GM23338 (cell line): Measurements from ENCODE around the gene C1QTNF8. TPM values are rescaled to one million over a fixed set of nuclear protein-coding genes. Genes with fewer than 3 reads are reported as not detected.
A peak's percentile ranks its signal among the peaks of the same experiment; 100 is the strongest.

ENCODE experiments used
- ATAC-seq: fragments of 200-7000 bp; cut with Tn5 transposase; 3 replicates; pipeline ENCODE4 v1.9.1; 2020
- DNase-seq: peaks from one replicate; pipeline ENCODE4 v3.0.0-alpha.2; 2015; ENCODE audit warnings: low spot score
- H2AFZ ChIP-seq: fragments of 200-600 bp; sonication (generic); 2 replicates; pipeline ENCODE4 v1.8.0; 2016; ENCODE audit warnings: antibody characterized with exemption, mild to moderate bottlenecking, moderate library complexity
- H3F3A ChIP-seq: fragments of 200-600 bp; sonication (generic); replicated peaks from 2 replicates; pipeline ENCODE4 v1.8.0; 2017; ENCODE audit warnings: antibody characterized with exemption, mixed run types, low read depth
- H3K27ac ChIP-seq: fragments of 200-600 bp; sonication (generic); 2 replicates; pipeline ENCODE4 v1.6.1; 2016; ENCODE audit warnings: low read depth
- H3K27me3 ChIP-seq: fragments of 200-600 bp; sonication (generic); 2 replicates; pipeline ENCODE4 v1.8.0; 2016; ENCODE audit warnings: mild to moderate bottlenecking, mixed run types, moderate library complexity; ENCODE audit not compliant: insufficient read depth
- H3K36me3 ChIP-seq: fragments of 200-600 bp; sonication (generic); 2 replicates; pipeline ENCODE4 v1.8.0; 2016; ENCODE audit warnings: mild to moderate bottlenecking; ENCODE audit not compliant: insufficient read depth
- H3K4me1 ChIP-seq: fragments of 200-600 bp; sonication (generic); 2 replicates; pipeline ENCODE4 v1.8.0; 2016; ENCODE audit warnings: mild to moderate bottlenecking, moderate library complexity; ENCODE audit not compliant: insufficient read depth
- H3K4me2 ChIP-seq: fragments of 200-600 bp; sonication (generic); 2 replicates; pipeline ENCODE4 v1.7.1; 2017; ENCODE audit warnings: mixed run types
- H3K4me3 ChIP-seq: fragments of 200-600 bp; sonication (generic); 2 replicates; pipeline ENCODE4 v1.6.1; 2016; ENCODE audit warnings: mixed run types
- H3K79me2 ChIP-seq: fragments of 200-600 bp; sonication (generic); replicated peaks from 2 replicates; pipeline ENCODE4 v1.8.0; 2017; ENCODE audit warnings: mild to moderate bottlenecking; ENCODE audit not compliant: insufficient read depth
- H3K9me2 ChIP-seq: fragments of 200-600 bp; sonication (generic); 2 replicates; pipeline ENCODE4 v1.8.0; 2017; ENCODE audit not compliant: insufficient read depth
- H4K20me1 ChIP-seq: fragments of 200-600 bp; sonication (generic); replicated peaks from 2 replicates; pipeline ENCODE4 v1.8.0; 2017; ENCODE audit warnings: mild to moderate bottlenecking; ENCODE audit not compliant: insufficient read depth
- H3K27ac Mint-ChIP-seq: 2 replicates; pipeline ENCODE4 v1.8.0; 2020; ENCODE audit warnings: inconsistent platforms, mild to moderate bottlenecking, moderate library complexity, mixed read lengths
- H3K27me3 Mint-ChIP-seq: 3 replicates; pipeline ENCODE4 v1.8.0; 2022; ENCODE audit warnings: low read depth, mild to moderate bottlenecking, moderate library complexity, mixed read lengths, inconsistent platforms; ENCODE audit not compliant: insufficient read depth, poor library complexity
- H3K36me3 Mint-ChIP-seq: 3 replicates; pipeline ENCODE4 v1.8.0; 2021; ENCODE audit warnings: low read depth, mild to moderate bottlenecking, inconsistent platforms, moderate library complexity, mixed read lengths
- H3K4me1 Mint-ChIP-seq: 3 replicates; pipeline ENCODE4 v1.8.0; 2020; ENCODE audit warnings: mild to moderate bottlenecking, inconsistent platforms, mixed read lengths
- H3K4me3 Mint-ChIP-seq: 3 replicates; pipeline ENCODE4 v1.8.0; 2021; ENCODE audit warnings: moderate library complexity, mild to moderate bottlenecking, inconsistent platforms, mixed read lengths
- H3K9me3 Mint-ChIP-seq: 3 replicates; pipeline ENCODE4 v1.8.0; 2020; ENCODE audit warnings: moderate library complexity, mild to moderate bottlenecking, inconsistent platforms, mixed read lengths
- CREB1 ChIP-seq: fragments of 250-450 bp; sonication (Bioruptor Pico); IDR thresholded peaks from 2 replicates; pipeline ENCODE4 v1.5.0; 2020; ENCODE audit warnings: low read depth, mild to moderate bottlenecking, moderate library complexity
- EZH2phosphoT487 ChIP-seq: fragments of 200-600 bp; sonication (generic); IDR thresholded peaks from one replicate; pipeline ENCODE4 v1.8.1; 2018; ENCODE audit warnings: antibody characterized with exemption; ENCODE audit not compliant: unreplicated experiment
- JUNB ChIP-seq: IDR thresholded peaks from one replicate; pipeline ENCODE4 v1.6.1; 2016; ENCODE audit warnings: antibody characterized with exemption; ENCODE audit not compliant: unreplicated experiment
- NANOG ChIP-seq: IDR thresholded peaks from 2 replicates; pipeline ENCODE4 v1.6.1; 2016; ENCODE audit warnings: antibody characterized with exemption, borderline replicate concordance
- POLR2AphosphoS5 ChIP-seq: IDR thresholded peaks from 2 replicates; pipeline ENCODE4 v1.6.1; 2016; ENCODE audit warnings: antibody characterized with exemption, low read depth
- STAT1 ChIP-seq: IDR thresholded peaks from one replicate; pipeline ENCODE4 v1.6.1; 2016; ENCODE audit warnings: antibody characterized with exemption; ENCODE audit not compliant: unreplicated experiment
- ZNF114 ChIP-seq: fragments of 250-450 bp; sonication (Bioruptor Pico); IDR thresholded peaks from 2 replicates; pipeline ENCODE4 v1.5.0; 2020; ENCODE audit warnings: mild to moderate bottlenecking, moderate library complexity
- ZNF331 ChIP-seq: fragments of 250-450 bp; sonication (Bioruptor Pico); IDR thresholded peaks from 2 replicates; pipeline ENCODE4 v1.5.0; 2020; ENCODE audit warnings: low read depth, mild to moderate bottlenecking, moderate library complexity
- polyA plus RNA-seq: library from polyadenylated mRNA; unstranded; fragments of >200 nt; fragmentation: Nextera tagmentation; extraction: Ambion mirVana; gene quantifications from 2 replicates; pipeline ENCODE4 v1.2.1, GENCODE V29; 2016
- total RNA-seq: library from RNA; depleted of rRNA; stranded (reverse); fragments of >200 nt; shearing (Covaris generic); gene quantifications from 2 replicates; pipeline ENCODE4 v1.2.3, GENCODE V29; 2014
- TF ChIP-seq, protein P1 (sequence below): fragments of 250-450 bp; sonication (Bioruptor Pico); IDR thresholded peaks from 2 replicates; pipeline ENCODE4 v1.5.0; 2020; ENCODE audit warnings: mild to moderate bottlenecking, moderate library complexity
- TF ChIP-seq, protein P2 (sequence below), 2 experiments: fragments of 200-600 bp in 1 of 2; sonication (generic) in 1 of 2; conservative IDR thresholded peaks; 2 replicates each; pipeline versions ENCODE4 v1.5.1 to v1.6.1; 2016 to 2017; ENCODE audit warnings: antibody characterized with exemption in 2 of 2, low read depth in 2 of 2, mild to moderate bottlenecking in 2 of 2, moderate library complexity in 1 of 2

C1QTNF8 gene
- total and polyA plus RNA-seq, 2 experiments from 2014 or later: not detected

DNA sequence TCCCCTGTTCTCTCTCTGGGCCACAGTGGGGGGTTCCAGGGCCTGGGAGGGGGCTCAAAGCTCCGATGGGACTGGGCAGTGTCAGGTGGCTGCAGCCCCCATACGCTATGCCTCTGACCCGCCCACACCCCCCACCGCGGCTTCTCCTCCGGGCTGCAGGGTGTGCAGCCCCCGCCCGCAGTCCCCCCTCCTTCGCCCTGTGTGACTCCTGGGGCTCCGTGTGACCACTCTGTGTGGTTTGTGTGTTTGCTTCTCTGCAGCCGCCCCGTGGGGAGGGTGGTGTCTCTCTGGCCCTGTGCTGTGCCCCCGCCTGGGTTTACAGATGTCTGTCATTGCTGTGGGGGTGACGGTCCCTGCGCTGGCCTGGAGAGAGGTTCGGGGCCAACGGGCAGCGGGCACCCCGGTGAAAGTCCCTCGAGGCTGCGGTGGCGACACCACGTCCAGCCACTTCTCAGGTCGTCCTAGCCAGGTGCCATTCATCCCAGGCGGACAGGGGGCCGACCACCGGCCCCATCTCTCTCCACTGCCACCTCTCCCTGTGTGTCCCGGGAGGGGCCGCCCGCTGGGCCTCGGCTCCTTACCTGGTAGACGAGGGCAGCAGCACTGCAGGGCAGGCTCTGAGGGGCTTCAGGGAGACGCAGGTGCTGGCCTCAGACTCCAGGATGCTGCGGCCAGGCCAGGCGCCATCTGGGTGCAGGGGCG, 18.0 kb downstream of the C1QTNF8 start:
- Histone ChIP-seq H3K36me3 (no peaks in the 10 kb centered on the region), H2AFZ (no peak overlapping the region), H3K79me2 (no peaks in the 10 kb centered on the region), H3K27ac (no peak overlapping the region), H3K4me2 (no peak overlapping the region), H4K20me1 (no peaks in the 10 kb centered on the region), H3F3A (no peaks in the 10 kb centered on the region), H3K4me1 (no peaks in the 10 kb centered on the region), H3K27me3 (no peaks in the 10 kb centered on the region), H3K4me3 (no peak overlapping the region), H3K9me2 (no peaks in the 10 kb centered on the region)
- Mint-ChIP-seq H3K9me3 (no peaks in the 10 kb centered on the region), H3K27me3 (peaks cover 6% of the 10 kb centered on the region), H3K4me3 (no peak overlapping the region), H3K27ac (no peak overlapping the region), H3K36me3 (no peaks in the 10 kb centered on the region), H3K4me1 (peaks cover 6% of the 10 kb centered on the region; the same call in 2 of the 3 replicates)
- DNase-seq: no peak
- TF ChIP-seq CREB1 (CRISPR knock-in tag) (no peak), EZH2phosphoT487 (no peak)
- ATAC-seq: no peak

DNA sequence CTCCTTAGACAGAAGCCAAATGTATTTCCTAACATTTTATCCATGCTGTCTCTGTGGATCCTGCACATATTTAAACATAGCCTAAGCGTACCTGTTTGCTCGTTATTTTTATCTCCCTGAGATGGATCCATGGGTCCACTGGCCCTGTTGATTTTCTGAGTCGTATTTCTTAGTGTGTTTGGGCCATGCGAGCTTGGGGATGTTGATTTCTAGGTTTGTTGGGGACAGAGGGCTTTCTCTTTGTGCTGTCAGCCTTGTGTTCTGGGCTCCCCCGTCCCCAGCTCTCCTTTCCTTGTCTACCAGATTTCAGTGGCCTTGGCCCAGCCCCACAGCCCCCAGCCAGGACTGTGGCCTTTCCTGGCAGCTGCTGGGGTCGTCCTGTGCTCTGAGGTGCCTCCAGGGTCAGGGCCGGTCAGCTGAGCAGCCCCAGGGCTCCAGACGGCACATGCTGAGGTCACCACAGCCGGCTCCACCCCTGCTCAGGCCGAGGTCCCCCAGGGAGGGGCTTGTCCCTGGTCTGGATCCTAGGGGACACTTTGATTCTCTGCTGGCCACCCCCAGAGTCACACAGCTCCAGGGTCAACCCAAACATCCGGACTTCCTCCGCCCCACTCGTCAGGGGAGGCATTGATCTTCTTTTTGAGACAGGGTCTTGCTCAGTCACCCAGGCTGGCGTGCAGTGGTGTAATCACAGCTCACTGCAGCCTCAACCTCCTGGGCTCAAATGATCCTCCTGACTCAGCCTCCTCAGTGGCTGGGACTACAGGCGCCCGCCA, 19.1 kb downstream of the C1QTNF8 start:
- Mint-ChIP-seq H3K4me3 (peak overlapping the region; percentile 20; the same call in 1 of the 3 replicates), H3K27me3 (peaks cover 8% of the 10 kb centered on the region), H3K4me1 (peaks cover 8% of the 10 kb centered on the region; the same call in 2 of the 3 replicates), H3K36me3 (no peaks in the 10 kb centered on the region), H3K9me3 (no peaks in the 10 kb centered on the region), H3K27ac (no peak overlapping the region)
- Histone ChIP-seq H3F3A (no peaks in the 10 kb centered on the region), H2AFZ (no peak overlapping the region), H3K9me2 (no peaks in the 10 kb centered on the region), H3K27me3 (no peaks in the 10 kb centered on the region; the same call in 1 of the 2 replicates), H3K79me2 (no peaks in the 10 kb centered on the region), H3K4me2 (no peak overlapping the region), H3K4me3 (no peak overlapping the region), H3K36me3 (no peaks in the 10 kb centered on the region), H3K27ac (no peak overlapping the region), H3K4me1 (peaks cover 4% of the 10 kb centered on the region; the same call in 1 of the 2 replicates), H4K20me1 (no peaks in the 10 kb centered on the region)
- ATAC-seq (no peak), DNase-seq (no peak)
- TF ChIP-seq EZH2phosphoT487: no peak
- no peak for TF ChIP-seq JUNB
- TF ChIP-seq POLR2AphosphoS5: no peak
- TF ChIP-seq ZNF114 (CRISPR knock-in tag): no peak
- TF ChIP-seq STAT1: no peak
- TF ChIP-seq, protein P1, sequence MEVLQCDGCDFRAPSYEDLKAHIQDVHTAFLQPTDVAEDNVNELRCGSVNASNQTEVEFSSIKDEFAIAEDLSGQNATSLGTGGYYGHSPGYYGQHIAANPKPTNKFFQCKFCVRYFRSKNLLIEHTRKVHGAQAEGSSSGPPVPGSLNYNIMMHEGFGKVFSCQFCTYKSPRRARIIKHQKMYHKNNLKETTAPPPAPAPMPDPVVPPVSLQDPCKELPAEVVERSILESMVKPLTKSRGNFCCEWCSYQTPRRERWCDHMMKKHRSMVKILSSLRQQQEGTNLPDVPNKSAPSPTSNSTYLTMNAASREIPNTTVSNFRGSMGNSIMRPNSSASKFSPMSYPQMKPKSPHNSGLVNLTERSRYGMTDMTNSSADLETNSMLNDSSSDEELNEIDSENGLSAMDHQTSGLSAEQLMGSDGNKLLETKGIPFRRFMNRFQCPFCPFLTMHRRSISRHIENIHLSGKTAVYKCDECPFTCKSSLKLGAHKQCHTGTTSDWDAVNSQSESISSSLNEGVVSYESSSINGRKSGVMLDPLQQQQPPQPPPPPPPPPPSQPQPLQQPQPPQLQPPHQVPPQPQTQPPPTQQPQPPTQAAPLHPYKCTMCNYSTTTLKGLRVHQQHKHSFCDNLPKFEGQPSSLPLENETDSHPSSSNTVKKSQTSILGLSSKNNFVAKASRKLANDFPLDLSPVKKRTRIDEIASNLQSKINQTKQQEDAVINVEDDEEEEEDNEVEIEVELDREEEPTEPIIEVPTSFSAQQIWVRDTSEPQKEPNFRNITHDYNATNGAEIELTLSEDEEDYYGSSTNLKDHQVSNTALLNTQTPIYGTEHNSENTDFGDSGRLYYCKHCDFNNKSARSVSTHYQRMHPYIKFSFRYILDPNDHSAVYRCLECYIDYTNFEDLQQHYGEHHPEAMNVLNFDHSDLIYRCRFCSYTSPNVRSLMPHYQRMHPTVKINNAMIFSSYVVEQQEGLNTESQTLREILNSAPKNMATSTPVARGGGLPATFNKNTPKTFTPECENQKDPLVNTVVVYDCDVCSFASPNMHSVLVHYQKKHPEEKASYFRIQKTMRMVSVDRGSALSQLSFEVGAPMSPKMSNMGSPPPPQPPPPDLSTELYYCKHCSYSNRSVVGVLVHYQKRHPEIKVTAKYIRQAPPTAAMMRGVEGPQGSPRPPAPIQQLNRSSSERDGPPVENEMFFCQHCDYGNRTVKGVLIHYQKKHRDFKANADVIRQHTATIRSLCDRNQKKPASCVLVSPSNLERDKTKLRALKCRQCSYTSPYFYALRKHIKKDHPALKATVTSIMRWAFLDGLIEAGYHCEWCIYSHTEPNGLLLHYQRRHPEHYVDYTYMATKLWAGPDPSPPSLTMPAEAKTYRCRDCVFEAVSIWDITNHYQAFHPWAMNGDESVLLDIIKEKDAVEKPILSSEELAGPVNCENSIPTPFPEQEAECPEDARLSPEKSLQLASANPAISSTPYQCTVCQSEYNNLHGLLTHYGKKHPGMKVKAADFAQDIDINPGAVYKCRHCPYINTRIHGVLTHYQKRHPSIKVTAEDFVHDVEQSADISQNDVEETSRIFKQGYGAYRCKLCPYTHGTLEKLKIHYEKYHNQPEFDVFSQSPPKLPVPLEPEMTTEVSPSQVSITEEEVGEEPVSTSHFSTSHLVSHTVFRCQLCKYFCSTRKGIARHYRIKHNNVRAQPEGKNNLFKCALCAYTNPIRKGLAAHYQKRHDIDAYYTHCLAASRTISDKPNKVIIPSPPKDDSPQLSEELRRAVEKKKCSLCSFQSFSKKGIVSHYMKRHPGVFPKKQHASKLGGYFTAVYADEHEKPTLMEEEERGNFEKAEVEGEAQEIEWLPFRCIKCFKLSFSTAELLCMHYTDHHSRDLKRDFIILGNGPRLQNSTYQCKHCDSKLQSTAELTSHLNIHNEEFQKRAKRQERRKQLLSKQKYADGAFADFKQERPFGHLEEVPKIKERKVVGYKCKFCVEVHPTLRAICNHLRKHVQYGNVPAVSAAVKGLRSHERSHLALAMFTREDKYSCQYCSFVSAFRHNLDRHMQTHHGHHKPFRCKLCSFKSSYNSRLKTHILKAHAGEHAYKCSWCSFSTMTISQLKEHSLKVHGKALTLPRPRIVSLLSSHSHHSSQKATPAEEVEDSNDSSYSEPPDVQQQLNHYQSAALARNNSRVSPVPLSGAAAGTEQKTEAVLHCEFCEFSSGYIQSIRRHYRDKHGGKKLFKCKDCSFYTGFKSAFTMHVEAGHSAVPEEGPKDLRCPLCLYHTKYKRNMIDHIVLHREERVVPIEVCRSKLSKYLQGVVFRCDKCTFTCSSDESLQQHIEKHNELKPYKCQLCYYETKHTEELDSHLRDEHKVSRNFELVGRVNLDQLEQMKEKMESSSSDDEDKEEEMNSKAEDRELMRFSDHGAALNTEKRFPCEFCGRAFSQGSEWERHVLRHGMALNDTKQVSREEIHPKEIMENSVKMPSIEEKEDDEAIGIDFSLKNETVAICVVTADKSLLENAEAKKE (CRISPR knock-in tag): no peak
- no peak for TF ChIP-seq ZNF331 (CRISPR knock-in tag)
- no peak for TF ChIP-seq CREB1 (CRISPR knock-in tag)
- no peak for TF ChIP-seq NANOG
- TF ChIP-seq, protein P2, sequence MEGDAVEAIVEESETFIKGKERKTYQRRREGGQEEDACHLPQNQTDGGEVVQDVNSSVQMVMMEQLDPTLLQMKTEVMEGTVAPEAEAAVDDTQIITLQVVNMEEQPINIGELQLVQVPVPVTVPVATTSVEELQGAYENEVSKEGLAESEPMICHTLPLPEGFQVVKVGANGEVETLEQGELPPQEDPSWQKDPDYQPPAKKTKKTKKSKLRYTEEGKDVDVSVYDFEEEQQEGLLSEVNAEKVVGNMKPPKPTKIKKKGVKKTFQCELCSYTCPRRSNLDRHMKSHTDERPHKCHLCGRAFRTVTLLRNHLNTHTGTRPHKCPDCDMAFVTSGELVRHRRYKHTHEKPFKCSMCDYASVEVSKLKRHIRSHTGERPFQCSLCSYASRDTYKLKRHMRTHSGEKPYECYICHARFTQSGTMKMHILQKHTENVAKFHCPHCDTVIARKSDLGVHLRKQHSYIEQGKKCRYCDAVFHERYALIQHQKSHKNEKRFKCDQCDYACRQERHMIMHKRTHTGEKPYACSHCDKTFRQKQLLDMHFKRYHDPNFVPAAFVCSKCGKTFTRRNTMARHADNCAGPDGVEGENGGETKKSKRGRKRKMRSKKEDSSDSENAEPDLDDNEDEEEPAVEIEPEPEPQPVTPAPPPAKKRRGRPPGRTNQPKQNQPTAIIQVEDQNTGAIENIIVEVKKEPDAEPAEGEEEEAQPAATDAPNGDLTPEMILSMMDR (conservative IDR thresholded peaks at IDR 0.05; ENCODE audit: low read depth in 2 of 2): no peak
